Mucosa of descending colon (tissue), 3 donors: ENCODE measurements around the gene SCN10A. TPM values are rescaled to one million over a fixed set of nuclear protein-coding genes. Genes with fewer than 3 reads are reported as not detected.

Experiments
- ATAC-seq: fragments of 200-7000 bp; cut with Tn5 transposase; one replicate; pipeline ENCODE4 v1.9.1; 2020; ENCODE audit warnings: mild to moderate bottlenecking, moderate library complexity
- DNase-seq, 3 donors: peaks; one replicate each; pipeline ENCODE4 v3.0.0-alpha.2; 2020
- H3K36me3 ChIP-seq: fragments of 200-600 bp; one replicate; pipeline ENCODE4 v1.8.0; 2021; ENCODE audit warnings: low read depth, mild to moderate bottlenecking
- H3K4me1 ChIP-seq: fragments of 200-600 bp; one replicate; pipeline ENCODE4 v1.8.0; 2021; ENCODE audit warnings: low read depth, mild to moderate bottlenecking
- H3K4me3 ChIP-seq: fragments of 200-600 bp; one replicate; pipeline ENCODE4 v1.8.0; 2021; ENCODE audit warnings: mild to moderate bottlenecking
- H3K9me3 ChIP-seq: fragments of 200-600 bp; one replicate; pipeline ENCODE4 v1.8.0; 2021; ENCODE audit warnings: mild to moderate bottlenecking
- CTCF ChIP-seq: fragments of 200-600 bp; IDR thresholded peaks from one replicate; pipeline ENCODE4 v1.8.0; 2022; ENCODE audit warnings: antibody characterized with exemption, mild to moderate bottlenecking
- intact Hi-C, 2 donors: fragments of 100-400 bp; cut with DNase I in 1 of 2; cut with micrococcal nuclease in 1 of 2; formaldehyde crosslinking; loops; one replicate each; pipeline versions ENCODE4 v1.11.0 to v1.11.1; 2022; cut with DNase I, micrococcal nuclease
- total RNA-seq, 3 donors: library from RNA; stranded (reverse); fragmentation: NEBNext Ultra II Directional in 2 of 3; extraction: Animal tissue kit (Norgen Biotek cat#: 25700) in 2 of 3; gene quantifications; one replicate each; pipeline versions ENCODE4 v1.2.1 to v1.2.4, GENCODE V29; 2021 to 2023
- donor health status: DM: no; HTN: no; CAD: no; lungs with moderate emphysema.
- donor health status: DM: no; HTN: no; CAD: no.
- donor health status: DM: no; HTN: yes; CAD: no.

The SCN10A gene
- total RNA-seq, 3 donors from 2014 or later: not detected

GRCh38 chr3:38828681-38829080 is 12.7 kb upstream of the SCN10A start:
- no peak for TF ChIP-seq CTCF
- Histone ChIP-seq H3K36me3 (no peaks in the 10 kb centered on the region), H3K4me1 (no peaks in the 10 kb centered on the region), H3K4me3 (no peak overlapping the region), H3K9me3 (no peaks in the 10 kb centered on the region)
- no peak for ATAC-seq
- DNase-seq: no peak
- intact Hi-C loops: no loop called here

GRCh38 chr3:38827791-38828190 is 11.8 kb upstream of the SCN10A start:
- ATAC-seq (no peak), DNase-seq (no peak)
- TF ChIP-seq CTCF: no peak
- Histone ChIP-seq H3K4me1 (no peaks in the 10 kb centered on the region), H3K4me3 (no peak overlapping the region), H3K9me3 (no peaks in the 10 kb centered on the region), H3K36me3 (no peaks in the 10 kb centered on the region)
- intact Hi-C loops: no loop called here

GRCh38 chr3:38826001-38826400 is 10.0 kb upstream of the SCN10A start:
- Histone ChIP-seq H3K4me3 (no peak overlapping the region), H3K36me3 (no peaks in the 10 kb centered on the region), H3K4me1 (no peaks in the 10 kb centered on the region), H3K9me3 (no peaks in the 10 kb centered on the region)
- ATAC-seq: no peak
- no peak for TF ChIP-seq CTCF
- intact Hi-C loops: no loop called here
- DNase-seq: no peak

GRCh38 chr3:38824349-38824748 is 8.3 kb upstream of the SCN10A start:
- no peak for ATAC-seq
- intact Hi-C loops: no loop called here

GRCh38 chr3:38823722-38824121 is 7.7 kb upstream of the SCN10A start:
- Histone ChIP-seq H3K9me3 (no peaks in the 10 kb centered on the region), H3K4me3 (no peak overlapping the region), H3K36me3 (no peaks in the 10 kb centered on the region), H3K4me1 (no peaks in the 10 kb centered on the region)
- DNase-seq (no peak), ATAC-seq (no peak)
- intact Hi-C loops: no loop called here
- no peak for TF ChIP-seq CTCF

More at GRCh38 chr3:38824349-38824748, 8.3 kb upstream of the SCN10A start:
- no peak for DNase-seq
- Histone ChIP-seq H3K4me1 (no peaks in the 10 kb centered on the region), H3K4me3 (no peak overlapping the region), H3K36me3 (no peaks in the 10 kb centered on the region), H3K9me3 (no peaks in the 10 kb centered on the region)
- TF ChIP-seq CTCF: no peak

GRCh38 chr3:38823186-38823585 is 7.2 kb upstream of the SCN10A start:
- no peak overlapping the region for H3K4me3 ChIP-seq
- no peaks in the 10 kb centered on the region for H3K4me1 ChIP-seq
- H3K36me3 ChIP-seq: no peaks in the 10 kb centered on the region
- TF ChIP-seq CTCF: no peak
- DNase-seq: no peak
- no peaks in the 10 kb centered on the region for H3K9me3 ChIP-seq
- ATAC-seq: no peak
- intact Hi-C loops: no loop called here
